Measurements from ENCODE around the gene BCL3. TPM values are rescaled to one million over a fixed set of nuclear protein-coding genes. Genes with fewer than 3 reads are reported as not detected.

Gene BCL3
- total and polyA plus RNA-seq, 2 of the 13 experiments (the other 11 are each of a cell fraction or from before 2014, with no cell fraction given): 2.3 to 4.0 TPM

DNA sequence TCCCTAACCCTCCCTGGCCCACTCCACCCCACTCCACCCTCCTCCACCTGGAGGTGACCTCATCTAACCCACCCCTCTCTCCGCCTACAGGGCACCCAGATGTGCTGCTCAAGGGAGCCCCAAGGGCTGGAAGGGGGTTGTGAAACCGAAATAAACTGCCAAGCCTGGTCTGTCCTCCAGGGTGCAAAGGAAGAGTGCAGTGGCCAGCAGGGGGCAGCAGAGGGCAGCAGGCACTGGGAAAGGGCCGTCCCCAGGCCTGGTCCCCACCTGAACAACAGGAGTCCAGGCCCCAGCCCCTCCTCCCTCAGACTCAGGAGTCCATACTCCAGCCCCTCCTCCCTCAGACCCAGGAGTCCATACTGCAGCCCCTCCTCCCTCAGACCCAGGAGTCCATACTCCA is 52.0 kb downstream of the BCL3 start (continued):
- peak; percentile 44; the same call in 1 of the 2 replicates for TF ChIP-seq KDM2A (CRISPR knock-in tag; IDR thresholded peaks at IDR 0.05; ENCODE audit: borderline replicate concordance, low read depth)
- TF ChIP-seq CERS6 (CRISPR knock-in tag; IDR thresholded peaks at IDR 0.05): no peak
- TF ChIP-seq KAT2B (IDR thresholded peaks at IDR 0.05; ENCODE audit: borderline replicate concordance, low read depth, low read length): no peak
- no peak for TF ChIP-seq DNMT3B (CRISPR knock-in tag; conservative IDR thresholded peaks at IDR 0.05)
- TF ChIP-seq MAFK (conservative IDR thresholded peaks at IDR 0.05 in 1 of 2, IDR thresholded peaks at IDR 0.05 in 1 of 2; ENCODE audit: low read length in 2 of 2): no peak
- TF ChIP-seq SMARCC2 (IDR thresholded peaks at IDR 0.05): no peak
- TF ChIP-seq SRY (CRISPR knock-in tag; IDR thresholded peaks at IDR 0.05): no peak
- TF ChIP-seq, protein P1, sequence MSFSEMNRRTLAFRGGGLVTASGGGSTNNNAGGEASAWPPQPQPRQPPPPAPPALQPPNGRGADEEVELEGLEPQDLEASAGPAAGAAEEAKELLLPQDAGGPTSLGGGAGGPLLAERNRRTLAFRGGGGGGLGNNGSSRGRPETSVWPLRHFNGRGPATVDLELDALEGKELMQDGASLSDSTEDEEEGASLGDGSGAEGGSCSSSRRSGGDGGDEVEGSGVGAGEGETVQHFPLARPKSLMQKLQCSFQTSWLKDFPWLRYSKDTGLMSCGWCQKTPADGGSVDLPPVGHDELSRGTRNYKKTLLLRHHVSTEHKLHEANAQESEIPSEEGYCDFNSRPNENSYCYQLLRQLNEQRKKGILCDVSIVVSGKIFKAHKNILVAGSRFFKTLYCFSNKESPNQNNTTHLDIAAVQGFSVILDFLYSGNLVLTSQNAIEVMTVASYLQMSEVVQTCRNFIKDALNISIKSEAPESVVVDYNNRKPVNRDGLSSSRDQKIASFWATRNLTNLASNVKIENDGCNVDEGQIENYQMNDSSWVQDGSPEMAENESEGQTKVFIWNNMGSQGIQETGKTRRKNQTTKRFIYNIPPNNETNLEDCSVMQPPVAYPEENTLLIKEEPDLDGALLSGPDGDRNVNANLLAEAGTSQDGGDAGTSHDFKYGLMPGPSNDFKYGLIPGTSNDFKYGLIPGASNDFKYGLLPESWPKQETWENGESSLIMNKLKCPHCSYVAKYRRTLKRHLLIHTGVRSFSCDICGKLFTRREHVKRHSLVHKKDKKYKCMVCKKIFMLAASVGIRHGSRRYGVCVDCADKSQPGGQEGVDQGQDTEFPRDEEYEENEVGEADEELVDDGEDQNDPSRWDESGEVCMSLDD (CRISPR knock-in tag; IDR thresholded peaks at IDR 0.05; ENCODE audit: borderline replicate concordance): no peak
- no peak for TF ChIP-seq ARNT (IDR thresholded peaks at IDR 0.05)
- TF ChIP-seq ZNF841 (CRISPR knock-in tag; IDR thresholded peaks at IDR 0.05; ENCODE audit: borderline replicate concordance): no peak
- no peak for TF ChIP-seq ZNF547 (CRISPR knock-in tag; IDR thresholded peaks at IDR 0.05)
- TF ChIP-seq GPN1 (CRISPR knock-in tag; IDR thresholded peaks at IDR 0.05; ENCODE audit: borderline replicate concordance): no peak
- no peak for TF ChIP-seq DNMT1 (CRISPR knock-in tag; IDR thresholded peaks at IDR 0.05)
- TF ChIP-seq DMTF1 (CRISPR knock-in tag; IDR thresholded peaks at IDR 0.05): no peak
- TF ChIP-seq ZNF331 (CRISPR knock-in tag; IDR thresholded peaks at IDR 0.05): peak; percentile 63
- no peak for TF ChIP-seq SP1 (IDR thresholded peaks at IDR 0.05)
- TF ChIP-seq SP1 (CRISPR knock-in tag; IDR thresholded peaks at IDR 0.05): peak; percentile 55; the same call in 1 of the 2 replicates
- TF ChIP-seq RORA (CRISPR knock-in tag; IDR thresholded peaks at IDR 0.05): no peak
- TF ChIP-seq ZFP36L1 (CRISPR knock-in tag; IDR thresholded peaks at IDR 0.05): no peak
- TF ChIP-seq FOXK2 (IDR thresholded peaks at IDR 0.05): peak; percentile 26; the same call in 1 of the 2 replicates
- TF ChIP-seq MED13 (CRISPR knock-in tag; IDR thresholded peaks at IDR 0.05): no peak
- no peak for TF ChIP-seq MLLT10 (CRISPR knock-in tag; IDR thresholded peaks at IDR 0.05)
- TF ChIP-seq NCOA2 (CRISPR knock-in tag; IDR thresholded peaks at IDR 0.05): no peak
- TF ChIP-seq, protein P2, sequence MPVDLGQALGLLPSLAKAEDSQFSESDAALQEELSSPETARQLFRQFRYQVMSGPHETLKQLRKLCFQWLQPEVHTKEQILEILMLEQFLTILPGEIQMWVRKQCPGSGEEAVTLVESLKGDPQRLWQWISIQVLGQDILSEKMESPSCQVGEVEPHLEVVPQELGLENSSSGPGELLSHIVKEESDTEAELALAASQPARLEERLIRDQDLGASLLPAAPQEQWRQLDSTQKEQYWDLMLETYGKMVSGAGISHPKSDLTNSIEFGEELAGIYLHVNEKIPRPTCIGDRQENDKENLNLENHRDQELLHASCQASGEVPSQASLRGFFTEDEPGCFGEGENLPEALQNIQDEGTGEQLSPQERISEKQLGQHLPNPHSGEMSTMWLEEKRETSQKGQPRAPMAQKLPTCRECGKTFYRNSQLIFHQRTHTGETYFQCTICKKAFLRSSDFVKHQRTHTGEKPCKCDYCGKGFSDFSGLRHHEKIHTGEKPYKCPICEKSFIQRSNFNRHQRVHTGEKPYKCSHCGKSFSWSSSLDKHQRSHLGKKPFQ (CRISPR knock-in tag; IDR thresholded peaks at IDR 0.05; ENCODE audit: insufficient replicate concordance): no peak
- TF ChIP-seq ZSCAN5A (CRISPR knock-in tag; IDR thresholded peaks at IDR 0.05; ENCODE audit: borderline replicate concordance): no peak
